Endometrium (tissue), 2 donors: ENCODE results near the gene FRAT1.
"Not testable (repeated sequence)": the region's sequence is repeated elsewhere in the genome, so short reads cannot be mapped to it uniquely, and the experiment has no call there.

Experiments used
- FAIRE-seq: peaks from 2 replicates; lab custom pipeline; 2012; peaks lifted over from hg19 to GRCh38; lab: Jason Lieb, UNC
- donor health status: control.
- donor health status: control.

Gene FRAT1, protein sequence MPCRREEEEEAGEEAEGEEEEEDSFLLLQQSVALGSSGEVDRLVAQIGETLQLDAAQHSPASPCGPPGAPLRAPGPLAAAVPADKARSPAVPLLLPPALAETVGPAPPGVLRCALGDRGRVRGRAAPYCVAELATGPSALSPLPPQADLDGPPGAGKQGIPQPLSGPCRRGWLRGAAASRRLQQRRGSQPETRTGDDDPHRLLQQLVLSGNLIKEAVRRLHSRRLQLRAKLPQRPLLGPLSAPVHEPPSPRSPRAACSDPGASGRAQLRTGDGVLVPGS

DNA sequence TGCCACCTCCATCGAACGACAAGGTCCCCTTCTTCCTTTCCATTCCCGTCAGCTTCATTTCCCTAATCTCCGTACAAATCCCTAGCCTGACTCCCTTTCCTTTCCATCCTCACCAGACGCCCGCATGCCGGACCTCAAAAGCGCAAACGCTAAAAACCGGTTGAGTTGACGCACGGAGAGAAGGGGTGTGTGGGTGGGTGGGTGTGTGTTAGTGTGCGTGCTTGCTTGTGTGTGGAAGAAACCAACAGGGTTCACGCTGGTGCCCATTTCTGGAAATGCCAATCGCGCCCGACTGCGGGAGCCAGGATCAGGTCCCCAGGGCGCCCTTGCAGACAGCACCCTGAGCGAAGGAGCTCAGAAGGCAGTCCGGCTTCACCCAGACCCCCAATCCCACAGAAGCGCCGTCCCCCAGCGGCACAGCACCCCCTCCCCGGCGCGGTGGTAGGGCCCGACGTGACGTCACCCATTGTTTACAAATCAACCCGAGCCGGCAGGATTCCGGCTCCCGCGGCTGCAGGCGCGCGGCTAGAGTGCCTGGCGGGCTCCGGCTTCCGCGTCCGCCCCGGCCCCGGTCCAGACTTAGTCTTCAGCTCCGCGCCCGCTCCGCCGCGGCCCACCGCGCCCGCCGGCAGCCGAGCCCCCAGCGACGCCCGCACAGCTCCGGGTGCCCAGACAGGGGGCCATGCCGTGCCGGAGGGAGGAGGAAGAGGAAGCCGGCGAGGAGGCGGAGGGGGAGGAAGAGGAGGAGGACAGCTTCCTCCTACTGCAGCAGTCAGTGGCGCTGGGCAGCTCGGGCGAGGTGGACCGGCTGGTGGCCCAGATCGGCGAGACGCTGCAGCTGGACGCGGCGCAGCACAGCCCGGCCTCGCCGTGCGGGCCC is at the start of gene FRAT1:
Gene FRAT1 (plus strand): TSS at position 500 of the 880 bp plus-strand sequence. CDS start 183 bp downstream, at position 683.
- no peak for FAIRE-seq

DNA sequence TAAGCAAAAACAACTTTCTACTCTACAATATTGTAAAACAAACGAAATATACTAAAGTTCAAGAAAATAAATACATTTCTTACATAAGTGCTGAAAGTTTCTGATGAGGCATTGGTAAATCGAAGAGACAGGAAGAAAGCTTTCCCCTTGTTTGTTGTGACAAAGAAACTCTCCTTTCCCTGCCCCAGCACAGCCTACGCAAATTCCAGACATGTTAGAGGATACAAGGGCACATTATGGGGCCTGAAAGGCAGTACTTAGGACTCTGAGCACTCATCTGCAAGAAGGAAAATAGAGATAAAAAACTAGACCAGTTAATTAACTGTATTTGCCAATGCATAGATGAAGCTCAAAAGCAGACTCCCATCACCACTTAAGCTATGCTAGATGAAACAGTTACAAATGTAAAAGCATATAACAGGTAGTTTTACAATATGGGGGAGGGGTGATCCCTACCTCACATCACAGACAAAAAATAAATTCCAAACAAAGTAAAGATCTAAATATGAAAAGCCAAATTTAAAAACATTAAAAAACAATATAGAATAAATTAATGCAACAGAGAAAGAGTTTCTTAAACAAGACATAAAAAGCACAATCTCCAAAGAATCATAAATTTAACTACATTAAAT is 48.4 kb upstream of the FRAT1 start:
- FAIRE-seq = no peak

DNA sequence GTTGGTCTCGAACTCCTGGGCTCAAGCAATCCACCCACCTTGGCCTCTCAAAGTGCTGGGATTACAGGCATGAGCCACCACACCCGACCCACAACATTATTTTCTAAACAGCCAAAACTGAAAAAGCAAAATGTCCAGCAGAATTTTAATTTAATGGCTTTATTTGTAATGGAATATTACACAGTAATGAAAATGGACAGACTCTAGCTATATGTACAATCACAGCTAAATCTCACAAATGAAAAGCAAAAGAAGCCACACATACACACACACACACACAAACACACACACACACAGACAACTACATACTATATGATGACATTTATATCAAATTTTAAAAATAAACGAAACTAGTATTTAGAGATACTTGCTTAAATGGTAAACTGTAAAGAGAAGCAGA is 45.4 kb upstream of the FRAT1 start:
- FAIRE-seq = no peak

DNA sequence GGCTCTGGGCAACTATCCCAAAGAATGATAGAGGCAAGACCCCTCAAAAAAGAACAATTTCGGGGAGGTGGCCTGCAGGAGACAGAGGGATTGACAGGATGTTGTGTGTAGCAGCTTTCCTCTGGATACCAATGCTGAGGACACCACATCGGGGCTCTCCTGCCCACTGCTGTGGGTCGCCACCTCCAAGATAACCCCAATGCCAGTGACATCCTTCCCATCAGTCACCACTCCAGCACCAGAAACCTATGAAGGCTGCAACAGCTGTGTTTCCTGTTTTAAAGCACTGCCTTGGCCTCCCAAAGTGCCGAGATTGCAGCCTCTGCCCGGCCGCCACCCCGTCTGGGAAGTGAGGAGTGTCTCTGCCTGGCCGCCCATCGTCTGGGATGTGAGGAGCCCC is 44.2 kb upstream of the FRAT1 start:
- no peak for FAIRE-seq

DNA sequence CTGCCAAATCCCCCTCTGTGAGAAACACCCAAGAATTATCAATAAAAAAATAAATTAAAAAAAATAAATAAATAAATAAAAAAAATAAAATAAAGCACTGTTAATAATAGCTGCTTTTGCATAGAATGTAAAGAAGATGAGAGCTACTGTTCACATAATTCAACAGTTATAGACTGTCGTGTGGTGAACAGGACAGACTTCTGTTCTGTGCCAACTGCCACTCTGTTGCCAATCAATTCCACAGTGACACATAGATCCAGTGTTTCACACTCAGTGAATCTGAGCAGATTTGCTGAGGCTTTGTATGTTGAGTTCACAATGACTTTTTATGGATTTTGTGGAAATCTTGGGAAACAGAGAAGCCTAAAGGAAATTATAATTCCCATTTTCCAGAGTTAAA is 41.5 kb upstream of the FRAT1 start:
- no peak for FAIRE-seq

DNA sequence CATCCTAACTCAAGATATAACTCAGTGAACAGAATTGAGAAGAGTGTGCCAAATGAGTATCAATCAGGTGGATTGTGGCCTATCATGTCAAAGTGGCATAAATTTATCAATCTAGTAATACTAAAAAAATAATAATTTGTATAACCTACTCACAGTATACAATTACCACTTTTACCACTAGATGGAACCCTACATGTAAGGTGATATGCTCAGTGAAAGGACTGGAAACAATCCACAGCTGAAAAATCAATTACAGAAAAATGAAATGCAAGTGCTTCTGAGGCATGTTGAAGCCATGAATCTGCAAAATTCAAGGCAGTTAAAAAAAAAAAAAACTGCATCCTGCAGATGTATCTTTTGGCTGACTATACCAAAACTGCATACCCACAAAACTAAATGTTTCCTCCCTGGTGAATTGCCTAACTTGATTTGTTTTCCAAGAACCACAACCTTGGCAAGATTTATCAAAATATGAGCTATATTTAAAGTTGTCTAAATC is 40.5 kb upstream of the FRAT1 start:
- peak; percentile 78 for FAIRE-seq

DNA sequence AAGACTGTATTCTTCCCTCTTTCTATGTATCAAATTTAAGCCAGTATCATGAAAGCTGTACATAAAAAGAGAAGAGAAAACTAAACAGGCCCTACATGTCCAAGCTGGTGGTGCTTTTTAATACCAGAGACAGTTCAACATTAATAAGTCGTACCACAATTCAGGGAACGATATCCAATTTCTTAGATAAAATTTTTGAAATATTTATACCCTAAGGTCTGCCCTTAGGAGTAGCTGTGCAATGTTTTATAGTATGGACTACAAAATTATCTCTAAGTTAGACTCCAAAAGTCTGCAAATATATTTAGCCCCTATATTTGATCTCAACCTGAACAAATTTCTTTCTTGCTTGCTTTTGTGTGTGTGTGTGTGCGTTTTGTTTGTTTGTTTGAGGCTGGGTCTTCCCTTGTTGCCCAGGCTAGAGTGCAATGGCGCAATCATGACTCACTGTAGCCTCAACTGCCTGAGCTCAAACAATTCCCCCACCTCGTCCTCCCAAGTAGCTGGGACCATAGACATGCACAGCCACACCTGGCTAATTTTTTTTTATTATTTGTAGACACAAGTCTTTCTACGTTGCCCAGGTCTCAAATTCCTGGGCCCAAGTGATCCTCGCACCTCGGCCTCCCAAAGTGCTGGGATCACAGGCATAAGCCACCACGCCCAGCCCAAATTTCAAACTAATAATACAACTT is 39.8 kb upstream of the FRAT1 start:
- no peak for FAIRE-seq

DNA sequence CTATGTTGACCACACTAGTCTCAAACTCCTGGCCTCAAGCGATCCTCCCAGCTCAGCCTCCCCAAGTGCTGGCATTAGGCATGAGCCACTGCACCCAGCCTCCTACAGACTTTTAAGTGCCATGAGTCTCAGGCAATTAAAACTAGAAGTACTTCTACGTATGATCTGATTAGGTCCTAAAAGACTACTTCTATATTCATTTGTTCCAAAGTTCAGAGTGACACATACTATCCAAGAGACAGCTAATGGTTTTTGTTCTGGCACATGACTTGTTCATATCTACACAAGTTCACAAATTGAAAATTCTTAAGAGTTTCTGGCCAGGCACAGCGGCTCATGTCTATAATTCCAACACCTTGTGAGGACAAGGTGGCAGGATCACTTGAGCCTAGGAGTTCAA is 38.3 kb upstream of the FRAT1 start:
- FAIRE-seq = no peak

DNA sequence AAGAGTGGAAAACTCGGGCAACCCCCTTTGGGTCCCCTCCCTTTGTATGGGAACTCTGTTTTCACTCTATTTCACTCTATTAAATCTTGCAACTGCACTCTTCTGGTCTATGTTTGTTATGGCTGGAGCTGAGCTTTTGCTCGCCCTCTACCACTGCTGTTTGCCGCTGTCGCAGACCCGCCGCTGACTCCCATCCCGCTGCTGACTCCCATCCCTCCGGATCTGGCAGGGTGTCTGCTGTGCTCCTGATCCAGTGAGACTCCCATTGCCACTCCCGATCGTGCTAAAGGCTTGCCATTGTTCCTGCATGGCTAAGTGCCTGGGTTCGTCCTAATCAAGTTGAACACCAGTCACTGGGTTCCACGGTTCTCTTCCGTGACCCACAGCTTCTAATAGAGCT is 29.0 kb upstream of the FRAT1 start:
- not testable (repeated sequence) for FAIRE-seq

DNA sequence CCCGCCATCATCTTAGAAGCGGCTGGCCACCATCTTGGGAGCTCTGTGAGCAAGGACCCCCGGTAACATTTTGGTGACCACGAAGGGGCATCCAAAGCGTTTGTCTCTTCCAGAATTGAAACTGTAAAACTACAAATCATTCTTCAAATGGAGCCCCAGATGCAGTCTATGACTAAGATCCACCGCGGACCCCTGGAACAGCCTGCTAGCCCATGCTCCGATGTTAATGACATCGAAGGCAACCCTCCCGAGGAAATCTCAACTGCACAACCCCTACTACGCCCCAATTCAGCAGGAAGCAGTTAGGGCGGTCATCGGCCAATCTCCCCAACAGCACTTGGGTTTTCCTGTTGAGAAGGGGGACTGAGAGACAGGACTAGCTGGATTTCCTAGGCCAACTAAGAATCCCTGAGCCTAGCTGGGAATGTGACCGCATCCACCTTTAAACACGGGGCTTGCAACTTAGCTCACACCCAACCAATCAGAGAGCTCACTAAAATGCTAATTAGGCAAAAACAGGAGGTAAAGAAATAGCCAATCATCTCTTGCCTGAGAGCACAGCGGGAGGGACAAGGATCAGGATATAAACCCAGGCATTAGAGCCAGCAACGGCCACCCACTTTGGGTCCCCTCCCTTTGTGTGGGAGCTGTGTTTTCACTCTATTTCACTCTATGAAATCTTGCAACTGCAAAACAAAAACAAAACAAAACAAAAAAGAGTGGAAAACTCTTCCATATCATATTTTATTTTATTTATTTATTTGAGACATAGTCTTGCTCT is 28.3 kb upstream of the FRAT1 start:
- not testable (repeated sequence) for FAIRE-seq

DNA sequence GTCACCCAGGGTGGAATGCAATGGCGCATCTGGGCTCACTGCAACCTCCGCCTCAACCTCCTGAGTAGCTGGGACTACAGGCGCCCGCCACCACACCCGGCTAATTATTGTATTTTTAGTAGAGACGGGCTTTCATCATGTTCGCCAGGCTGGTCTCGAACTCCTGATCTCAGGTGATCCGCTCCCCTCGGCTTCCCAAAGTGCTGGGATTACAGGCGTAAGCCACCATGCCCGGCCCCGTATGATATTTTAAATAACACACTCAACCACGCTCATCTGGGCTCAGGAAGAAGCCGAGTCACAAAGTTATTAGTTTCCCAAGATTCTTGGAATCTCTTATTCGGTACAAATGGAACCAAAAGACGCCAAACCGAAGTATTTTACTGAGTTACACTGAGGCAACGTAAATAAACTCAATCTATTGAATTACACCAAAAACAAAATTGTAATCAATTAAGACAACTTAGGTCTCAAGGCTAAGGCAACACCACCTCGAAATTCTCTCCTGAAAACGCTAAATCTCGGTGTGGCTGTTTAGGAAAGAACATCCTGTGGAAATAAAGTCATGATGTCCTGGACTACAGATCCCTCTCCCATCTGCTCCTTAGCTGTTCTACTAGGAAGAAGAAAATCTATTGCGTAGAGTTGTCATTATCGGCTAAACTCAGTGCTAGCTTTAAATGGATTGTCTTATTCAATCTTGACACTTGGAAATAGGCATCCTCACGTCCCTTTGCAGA is 27.5 kb upstream of the FRAT1 start:
- no peak for FAIRE-seq

DNA sequence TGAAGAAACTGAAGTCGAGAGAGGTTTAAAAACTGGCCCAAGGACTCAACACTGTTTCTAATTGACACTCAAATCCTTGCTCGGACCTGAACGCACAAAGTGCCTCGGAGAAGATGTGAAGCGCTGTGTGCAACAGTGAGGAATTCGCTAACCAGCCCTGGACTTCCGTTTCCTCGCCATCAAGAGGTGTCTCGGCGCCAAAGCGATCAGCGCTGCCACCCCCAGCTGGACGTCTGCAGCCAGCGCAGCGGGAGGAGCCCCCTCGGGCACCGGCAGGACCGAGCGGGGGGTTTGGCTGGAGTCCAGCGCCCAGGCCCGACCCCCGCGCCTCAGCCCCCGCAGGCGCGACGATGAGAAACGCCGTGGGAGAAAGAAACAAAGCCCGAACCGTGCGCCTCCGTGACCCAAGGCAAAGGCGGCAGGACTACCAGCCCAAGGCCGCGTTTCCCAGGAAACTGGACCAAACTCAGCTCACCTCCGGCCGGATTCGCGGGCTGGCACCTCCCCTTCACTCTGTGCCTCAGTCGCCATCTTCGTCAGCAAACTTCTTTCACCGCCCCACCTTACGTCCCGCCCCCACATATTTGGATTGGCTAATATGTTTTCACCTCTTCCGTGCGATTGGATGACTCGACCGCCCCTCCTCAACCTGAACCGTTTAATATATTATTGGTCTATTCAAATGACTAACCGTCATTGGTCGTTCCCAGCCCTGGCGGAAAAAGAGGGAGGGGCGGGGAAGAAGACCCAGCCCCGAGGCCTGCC is 26.8 kb upstream of the FRAT1 start, which contains the start of gene ARHGAP19:
Gene ARHGAP19 (minus strand): TSS at position 541 of the 765 bp plus-strand sequence. CDS start 10 bp downstream, at position 531.
- FAIRE-seq = peak; percentile 99

DNA sequence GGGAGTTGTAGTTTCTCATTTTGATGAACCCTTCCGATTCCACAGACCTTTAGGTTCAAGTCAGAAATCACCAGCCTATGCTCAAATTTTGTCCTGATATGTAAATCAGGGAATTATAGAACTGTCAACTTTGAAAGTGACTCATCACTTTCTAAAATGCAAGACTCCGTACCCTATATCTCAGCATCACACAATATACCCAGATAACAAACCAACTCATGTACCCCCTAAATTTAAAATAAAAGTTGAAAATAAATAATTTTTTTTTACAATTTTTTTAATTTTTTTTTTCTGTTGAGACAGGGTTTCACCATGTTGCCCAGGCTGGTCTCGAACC is 26.2 kb upstream of the FRAT1 start:
- no peak for FAIRE-seq

DNA sequence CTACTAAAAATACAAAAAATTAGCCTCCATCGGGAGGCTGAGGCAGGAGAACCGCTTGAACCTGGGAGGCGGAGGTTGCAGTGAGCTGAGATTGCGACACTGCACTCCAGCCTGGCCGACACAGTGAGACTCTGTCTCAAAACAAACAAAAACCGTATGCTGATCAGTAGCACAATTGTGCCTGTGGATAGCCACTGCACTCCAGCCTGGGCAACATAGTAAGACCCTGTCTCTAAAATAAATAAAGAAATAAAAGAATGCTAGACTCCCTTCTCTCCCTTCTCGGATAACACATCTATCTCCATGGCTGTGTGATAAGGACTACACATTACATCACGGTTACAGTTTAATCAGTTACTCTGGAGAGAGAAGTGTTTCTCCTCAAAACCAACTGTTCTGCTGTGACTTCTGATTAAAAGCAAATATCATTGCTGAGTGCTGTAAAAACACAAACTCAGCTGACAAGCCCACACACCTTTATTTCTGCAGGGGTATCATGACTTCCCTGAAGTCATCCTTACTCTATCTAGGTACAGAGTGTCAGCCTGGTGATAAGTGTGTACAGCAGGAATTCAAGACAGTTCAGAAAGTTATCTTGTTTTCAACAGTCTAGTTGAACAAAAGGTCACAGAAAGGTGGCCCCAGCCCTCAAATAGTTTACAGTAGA is 21.4 kb upstream of the FRAT1 start:
- no peak for FAIRE-seq

DNA sequence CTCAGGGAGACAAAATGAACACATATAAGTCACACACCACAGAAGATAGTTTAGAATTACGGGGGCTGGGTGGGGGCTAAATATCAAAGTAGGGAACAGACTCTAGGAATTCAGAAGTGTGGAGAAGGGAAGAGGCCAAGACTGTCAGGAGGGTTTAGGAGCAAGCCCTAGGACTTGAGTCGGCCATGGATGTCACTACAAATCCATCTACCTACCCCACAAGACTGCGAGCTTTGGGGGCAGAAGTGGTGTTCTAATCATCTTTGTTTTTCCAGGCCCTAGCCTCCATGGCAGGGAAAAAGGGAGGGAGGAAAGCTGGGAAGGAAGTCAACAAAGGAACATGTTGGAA is 20.9 kb upstream of the FRAT1 start:
- FAIRE-seq = no peak

DNA sequence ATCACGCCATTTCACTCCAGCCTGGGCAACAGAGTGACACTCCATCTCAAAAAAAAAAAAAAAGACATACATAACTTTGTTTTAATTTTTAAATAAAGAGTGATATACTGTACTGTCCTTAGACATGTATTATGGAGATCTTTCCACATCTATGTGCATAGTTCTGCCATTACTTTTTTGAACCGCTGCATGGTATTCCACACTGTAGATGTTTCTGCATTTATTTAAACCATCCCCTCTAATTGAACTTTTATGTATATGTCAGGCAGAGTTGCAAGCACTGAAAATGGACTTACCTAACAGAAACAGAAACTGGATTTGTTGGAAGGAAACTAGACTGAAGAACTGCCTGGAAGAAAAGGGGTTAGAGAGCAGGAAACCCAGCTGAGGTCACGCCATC is 18.1 kb upstream of the FRAT1 start:
- no peak for FAIRE-seq

DNA sequence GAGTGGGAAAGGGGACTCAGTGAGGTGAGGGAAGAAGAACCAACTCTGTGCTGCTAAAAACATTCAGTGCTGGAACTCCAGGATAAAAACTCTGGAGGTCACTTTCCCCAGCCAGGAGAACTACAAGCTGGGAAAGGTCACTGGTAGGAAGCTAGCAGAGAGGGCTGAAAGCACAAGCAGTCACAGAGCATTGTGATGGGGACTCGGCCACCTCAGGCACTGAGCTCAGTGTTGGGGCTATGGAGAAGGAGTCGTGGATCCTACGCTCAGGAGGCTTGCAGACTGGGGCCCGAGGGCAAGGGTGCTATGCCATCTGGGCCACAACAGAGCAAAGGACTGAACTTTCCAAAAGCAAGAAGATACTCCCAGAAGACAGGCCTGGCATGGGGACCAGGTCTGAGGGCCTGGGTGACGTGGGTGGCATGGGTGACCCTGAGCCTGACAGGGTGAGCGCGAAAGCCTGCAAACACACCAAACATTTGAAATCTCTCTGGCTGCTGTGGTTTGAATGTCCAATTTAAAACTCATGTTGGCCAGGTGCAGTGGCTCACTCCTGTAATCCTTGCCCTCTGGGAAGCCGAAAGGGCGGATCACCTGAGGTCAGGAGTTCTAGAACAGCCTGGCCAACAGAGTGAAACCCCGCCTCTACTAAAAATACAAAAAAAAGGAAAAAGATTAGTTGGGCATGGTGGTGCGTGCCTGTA is 16.8 kb upstream of the FRAT1 start:
- no peak for FAIRE-seq

DNA sequence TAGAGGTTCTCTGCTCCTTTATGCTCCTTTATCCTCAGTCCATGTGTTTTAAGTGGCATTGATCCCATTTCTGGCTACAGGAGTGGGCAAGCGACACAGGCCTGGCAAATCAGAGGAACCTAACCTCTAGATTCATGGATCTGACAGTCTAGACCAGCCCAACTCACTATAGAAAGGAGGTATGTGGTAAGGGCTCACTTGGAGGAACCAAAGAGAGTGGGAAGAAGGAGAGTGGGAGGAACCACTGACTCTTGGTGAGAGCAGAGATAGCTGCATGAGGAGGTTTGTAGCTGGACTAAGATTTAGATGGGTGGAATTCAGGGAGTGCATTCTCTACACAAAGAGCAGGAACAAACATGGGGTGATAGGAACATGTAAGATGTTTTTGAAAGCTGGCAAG is 11.6 kb upstream of the FRAT1 start:
- FAIRE-seq = no peak
